Fibroblast of skin of scalp (primary cell): Measurements from ENCODE around the gene ELAVL1.

Source experiments
- DNase-seq: peaks from one replicate; pipeline ENCODE4 v3.0.0-alpha.2; 2013

The ELAVL1 gene

DNA sequence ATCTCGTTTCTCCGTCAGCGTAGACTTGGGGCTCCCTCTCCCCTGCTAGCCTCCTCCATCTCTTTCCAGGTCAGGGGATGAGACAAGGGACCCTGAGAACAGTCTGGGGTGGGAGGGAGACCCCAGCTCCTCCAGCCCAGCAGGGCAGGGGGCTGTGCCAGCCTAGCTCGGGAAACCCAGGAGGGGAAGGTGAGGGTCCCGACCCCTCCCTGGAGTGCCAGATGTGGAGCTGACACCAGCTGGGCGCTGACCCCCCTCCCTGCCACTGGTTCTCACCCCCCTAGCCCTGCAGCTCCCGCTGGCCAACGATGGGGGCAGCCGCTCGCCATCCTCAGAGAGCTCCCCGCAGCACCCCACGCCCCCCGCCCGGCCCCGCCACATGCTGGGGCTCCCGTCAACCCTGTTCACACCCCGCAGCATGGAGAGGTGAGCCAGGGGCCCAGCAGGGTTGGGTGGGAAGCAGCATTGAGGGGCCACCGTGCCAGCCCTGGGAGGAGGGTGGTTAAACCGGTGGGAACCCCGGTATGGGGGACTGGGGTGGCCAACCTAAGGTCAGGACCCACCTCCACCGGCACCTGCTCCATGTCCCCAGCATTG lies 95.9 kb downstream of the ELAVL1 start:
- no peak for DNase-seq

DNA sequence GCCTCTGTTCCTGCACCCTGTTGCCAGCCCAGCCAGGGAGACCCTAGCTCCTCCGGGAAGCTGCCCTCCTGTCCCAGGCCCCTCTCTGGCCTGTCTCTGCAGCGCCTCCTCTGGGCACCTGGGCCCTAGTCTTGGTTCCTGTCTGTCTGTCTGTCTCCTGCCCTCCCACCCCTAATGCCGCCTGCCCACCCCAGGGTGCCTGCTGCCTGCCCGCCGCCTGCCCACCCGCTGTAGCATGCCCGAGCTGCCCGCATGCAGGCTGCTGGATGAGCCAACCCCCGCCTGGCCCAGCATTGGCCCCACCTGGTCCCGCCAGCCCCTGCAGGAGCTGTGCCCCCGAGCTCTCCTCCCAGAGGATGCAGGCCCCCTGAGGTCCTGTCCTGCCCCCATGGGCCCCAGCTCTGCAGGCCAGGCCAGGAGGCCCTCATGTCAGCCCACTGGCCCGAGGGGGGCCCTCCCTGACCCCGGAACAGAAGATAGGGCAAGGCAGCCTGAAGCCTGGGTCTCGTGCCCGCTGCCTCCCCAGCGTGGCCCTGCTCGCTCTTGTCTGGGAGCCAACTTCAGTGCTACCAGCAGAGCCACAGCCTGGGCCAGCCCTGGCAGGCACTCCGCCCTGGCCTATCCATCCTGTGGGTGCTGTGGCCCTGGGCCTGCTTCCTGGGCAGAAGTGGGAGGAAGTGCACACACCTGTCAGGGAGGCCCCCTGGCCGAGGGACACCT lies 96.5 kb downstream of the ELAVL1 start:
- DNase-seq: no peak
